Neural progenitor cell (in vitro differentiated cells): ENCODE measurements around the gene TSNAXIP1. TPM values are rescaled to one million over a fixed set of nuclear protein-coding genes. Genes with fewer than 3 reads are reported as not detected.

Source experiments
- DNase-seq: peaks from one replicate; pipeline ENCODE4 v3.0.0-alpha.2; 2016; ENCODE audit warnings: low spot score
- H2AFZ ChIP-seq: fragments of 200-600 bp; sonication (generic); replicated peaks from 2 replicates; pipeline ENCODE4 v1.6.1; 2016; ENCODE audit warnings: antibody characterized with exemption
- H3F3A ChIP-seq: fragments of 200-600 bp; sonication (generic); 2 replicates; pipeline ENCODE4 v1.6.1; 2016; ENCODE audit warnings: antibody characterized with exemption, low read depth
- H3K27ac ChIP-seq: fragments of 200-600 bp; sonication (generic); 2 replicates; pipeline ENCODE4 v1.5.1; 2016; ENCODE audit warnings: mild to moderate bottlenecking
- H3K27me3 ChIP-seq: fragments of 200-600 bp; sonication (generic); 2 replicates; pipeline ENCODE4 v1.6.1; 2016; ENCODE audit warnings: mild to moderate bottlenecking, moderate library complexity
- H3K36me3 ChIP-seq: fragments of 200-600 bp; sonication (generic); 2 replicates; pipeline ENCODE4 v1.5.1; 2016
- H3K4me1 ChIP-seq: fragments of 200-600 bp; sonication (generic); 2 replicates; pipeline ENCODE4 v1.6.1; 2016; ENCODE audit warnings: mixed run types
- H3K4me2 ChIP-seq: fragments of 200-600 bp; sonication (generic); 2 replicates; pipeline ENCODE4 v1.6.1; 2016
- H3K4me3 ChIP-seq: fragments of 200-600 bp; sonication (generic); 2 replicates; pipeline ENCODE4 v1.5.1; 2016
- H3K79me2 ChIP-seq: fragments of 200-600 bp; sonication (generic); 2 replicates; pipeline ENCODE4 v1.6.1; 2016; ENCODE audit warnings: low read depth
- H3K9ac ChIP-seq: fragments of 200-600 bp; sonication (generic); 2 replicates; pipeline ENCODE4 v1.6.1; 2016
- H3K9me3 ChIP-seq: fragments of 200-600 bp; sonication (generic); 2 replicates; pipeline ENCODE4 v1.5.1; 2016; ENCODE audit warnings: low read depth
- H4K20me1 ChIP-seq: fragments of 200-600 bp; sonication (generic); 2 replicates; pipeline ENCODE4 v1.6.1; 2016; ENCODE audit warnings: low read depth
- H3K27ac Mint-ChIP-seq: 3 replicates; pipeline ENCODE4 v1.8.0; 2021; ENCODE audit warnings: mixed read lengths
- H3K27me3 Mint-ChIP-seq: 2 replicates; pipeline ENCODE4 v1.8.0; 2022; ENCODE audit warnings: low read depth, mild to moderate bottlenecking, inconsistent platforms, moderate library complexity, mixed read lengths; ENCODE audit not compliant: insufficient read depth
- H3K36me3 Mint-ChIP-seq: 3 replicates; pipeline ENCODE4 v1.8.0; 2021; ENCODE audit warnings: mixed read lengths
- H3K4me1 Mint-ChIP-seq: 3 replicates; pipeline ENCODE4 v1.8.0; 2021; ENCODE audit warnings: mixed read lengths
- H3K4me3 Mint-ChIP-seq: 3 replicates; pipeline ENCODE4 v1.8.0; 2021; ENCODE audit warnings: mild to moderate bottlenecking, moderate library complexity, mixed read lengths
- H3K9me3 Mint-ChIP-seq: 3 replicates; pipeline ENCODE4 v1.8.0; 2020; ENCODE audit warnings: mixed read lengths
- CTCF ChIP-seq: fragments of 200-600 bp; sonication (generic); IDR thresholded peaks from 2 replicates; pipeline ENCODE4 v1.5.1; 2017; ENCODE audit warnings: antibody characterized with exemption, mild to moderate bottlenecking
- EZH2 ChIP-seq: fragments of 200-600 bp; sonication (generic); IDR thresholded peaks from 2 replicates; pipeline ENCODE4 v1.6.1; 2017; ENCODE audit warnings: antibody characterized with exemption, mild to moderate bottlenecking, moderate library complexity
- EZH2phosphoT487 ChIP-seq: fragments of 200-600 bp; sonication (generic); IDR thresholded peaks from 2 replicates; pipeline ENCODE4 v1.6.1; 2017; ENCODE audit warnings: antibody characterized with exemption
- total RNA-seq: library from RNA; depleted of rRNA; stranded (reverse); fragments of >200 nt; gene quantifications from 2 replicates; pipeline ENCODE4 v1.2.3, GENCODE V29; 2015; ENCODE audit warnings: low replicate concordance

Gene TSNAXIP1
- total RNA-seq, 1 donor from 2014 or later = 2.9 TPM

GRCh38 chr16:67853670-67854069, 47.0 kb downstream of the TSNAXIP1 start:
- Histone ChIP-seq H4K20me1 (peaks cover 92% of the 10 kb centered on the region), H3K9me3 (no peaks in the 10 kb centered on the region), H3K36me3 (no peaks in the 10 kb centered on the region), H2AFZ (no peak overlapping the region), H3K79me2 (peaks cover 100% of the 10 kb centered on the region), H3K4me2 (no peak overlapping the region), H3K27me3 (no peaks in the 10 kb centered on the region), H3K9ac (no peak overlapping the region), H3K27ac (no peak overlapping the region), H3K4me1 (no peaks in the 10 kb centered on the region), H3K4me3 (no peak overlapping the region), H3F3A (peaks cover 5% of the 10 kb centered on the region)
- no peak overlapping the region for H3K27ac Mint-ChIP-seq
- no peaks in the 10 kb centered on the region for H3K27me3 Mint-ChIP-seq
- DNase-seq = no peak
- H3K9me3 Mint-ChIP-seq = no peaks in the 10 kb centered on the region
- H3K36me3 Mint-ChIP-seq = peaks cover 18% of the 10 kb centered on the region
- no peak overlapping the region for H3K4me3 Mint-ChIP-seq
- no peak for TF ChIP-seq EZH2phosphoT487
- TF ChIP-seq EZH2 = no peak
- no peak for TF ChIP-seq CTCF
- peaks cover 17% of the 10 kb centered on the region for H3K4me1 Mint-ChIP-seq

GRCh38 chr16:67855789-67856188, 49.1 kb downstream of the TSNAXIP1 start:
- H3K36me3 ChIP-seq = no peaks in the 10 kb centered on the region
- no peaks in the 10 kb centered on the region for H3K4me1 ChIP-seq
- H3K27me3 ChIP-seq = no peaks in the 10 kb centered on the region
- H3K9me3 Mint-ChIP-seq = no peaks in the 10 kb centered on the region
- no peak overlapping the region for H3K9ac ChIP-seq
- no peak overlapping the region for H3K4me2 ChIP-seq
- no peak overlapping the region for H3K4me3 Mint-ChIP-seq
- TF ChIP-seq CTCF = no peak
- TF ChIP-seq EZH2phosphoT487 = no peak
- TF ChIP-seq EZH2 = no peak
- H3K9me3 ChIP-seq = no peaks in the 10 kb centered on the region
- no peak for DNase-seq
- peaks cover 13% of the 10 kb centered on the region for H3K4me1 Mint-ChIP-seq
- H3K36me3 Mint-ChIP-seq = peaks cover 17% of the 10 kb centered on the region
- H4K20me1 ChIP-seq = peaks cover 100% of the 10 kb centered on the region
- peak overlapping the region; percentile 29 for H3K27ac Mint-ChIP-seq
- H3K27me3 Mint-ChIP-seq = no peaks in the 10 kb centered on the region
- H3K79me2 ChIP-seq = peaks cover 100% of the 10 kb centered on the region
- peaks cover 5% of the 10 kb centered on the region for H3F3A ChIP-seq
- no peak overlapping the region for H3K4me3 ChIP-seq
- H2AFZ ChIP-seq = no peak overlapping the region
- no peak overlapping the region for H3K27ac ChIP-seq

GRCh38 chr16:67856927-67857546, 50.3 kb downstream of the TSNAXIP1 start:
- Histone ChIP-seq H4K20me1 (peaks cover 100% of the 10 kb centered on the region), H3K9me3 (no peaks in the 10 kb centered on the region), H3K9ac (no peak overlapping the region), H3K4me2 (no peak overlapping the region), H3K79me2 (peaks cover 100% of the 10 kb centered on the region), H3F3A (peaks cover 2% of the 10 kb centered on the region), H2AFZ (no peak overlapping the region), H3K4me3 (no peak overlapping the region), H3K36me3 (no peaks in the 10 kb centered on the region), H3K27me3 (no peaks in the 10 kb centered on the region), H3K4me1 (no peaks in the 10 kb centered on the region), H3K27ac (no peak overlapping the region)
- peaks cover 16% of the 10 kb centered on the region for H3K4me1 Mint-ChIP-seq
- DNase-seq = no peak
- peak overlapping the region; percentile 83 for H3K27ac Mint-ChIP-seq
- H3K36me3 Mint-ChIP-seq = peaks cover 24% of the 10 kb centered on the region
- H3K4me3 Mint-ChIP-seq = no peak overlapping the region
- TF ChIP-seq EZH2 (no peak), EZH2phosphoT487 (no peak), CTCF (no peak)
- H3K9me3 Mint-ChIP-seq = no peaks in the 10 kb centered on the region
- H3K27me3 Mint-ChIP-seq = peaks cover 2% of the 10 kb centered on the region
